NK-92 (cell line): ENCODE measurements around the gene EFNB2.

ENCODE experiments used
- DNase-seq: peaks from one replicate; lab custom pipeline; 2025; ENCODE audit not compliant: unreplicated experiment; lab: John Stamatoyannopoulos, UW

Gene EFNB2

GRCh38 chr13:106535552-106536243 lies at the start of gene EFNB2:
Gene EFNB2 (minus strand): TSS chr13:106535662. CDS start chr13:106534964, 698 bp downstream.
- peak; percentile 6 for DNase-seq

- no peak for DNase-seq
These were observed 45.8 kb upstream of the EFNB2 start for GRCh38 chr13:106581225-106581624.

- DNase-seq = no peak
These were observed 40.4 kb upstream of the EFNB2 start for GRCh38 chr13:106575896-106576295.

DNA sequence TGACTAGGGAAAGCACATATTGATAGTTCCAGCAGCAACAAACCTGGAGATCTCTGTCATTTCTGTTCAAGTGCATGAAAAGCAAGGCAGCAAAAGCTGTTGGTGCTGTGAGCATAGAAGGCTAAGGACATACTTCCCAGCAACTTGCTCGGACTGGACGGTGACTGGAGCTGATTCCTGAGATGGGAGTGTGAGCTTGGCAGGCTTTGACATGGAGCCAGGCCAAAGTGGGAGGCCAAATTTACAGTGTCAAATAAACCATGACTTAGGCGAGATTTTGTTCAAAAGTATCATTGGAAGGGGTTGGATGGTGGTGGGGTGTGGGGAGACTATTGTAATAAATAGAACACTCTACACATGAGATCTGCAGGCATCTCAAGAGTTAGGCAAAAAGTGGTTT lies 38.4 kb upstream of the EFNB2 start:
- no peak for DNase-seq

GRCh38 chr13:106573284-106573846 lies 37.9 kb upstream of the EFNB2 start:
- DNase-seq = no peak

DNA sequence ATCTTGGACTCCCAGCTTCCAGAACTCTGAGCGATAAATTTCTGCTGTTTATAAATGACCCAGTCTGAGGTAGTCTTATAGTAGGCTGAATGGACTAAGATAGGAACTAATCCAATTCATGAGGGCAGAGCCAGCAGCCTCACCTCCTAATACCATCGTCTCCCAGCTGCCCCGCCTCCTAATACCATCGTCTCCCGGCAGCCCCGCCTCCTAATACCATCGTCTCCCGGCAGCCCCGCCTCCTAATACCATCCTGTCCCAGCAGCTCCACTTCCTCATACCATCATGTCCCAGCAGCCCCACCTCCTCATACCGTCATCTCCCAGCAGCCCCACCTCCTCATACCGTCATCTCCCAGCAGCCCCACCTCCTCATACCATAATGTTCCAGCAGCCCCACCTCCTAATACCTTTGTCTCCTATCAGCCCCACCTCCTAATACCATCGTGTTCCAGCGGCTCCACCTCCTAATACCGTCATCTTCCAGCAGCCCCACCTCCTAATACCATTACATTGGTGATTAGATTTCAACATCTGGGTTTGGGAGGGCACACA lies 34.9 kb upstream of the EFNB2 start:
- no peak for DNase-seq

- no peak for DNase-seq
These were observed 34.0 kb upstream of the EFNB2 start for GRCh38 chr13:106569233-106570095.

DNA sequence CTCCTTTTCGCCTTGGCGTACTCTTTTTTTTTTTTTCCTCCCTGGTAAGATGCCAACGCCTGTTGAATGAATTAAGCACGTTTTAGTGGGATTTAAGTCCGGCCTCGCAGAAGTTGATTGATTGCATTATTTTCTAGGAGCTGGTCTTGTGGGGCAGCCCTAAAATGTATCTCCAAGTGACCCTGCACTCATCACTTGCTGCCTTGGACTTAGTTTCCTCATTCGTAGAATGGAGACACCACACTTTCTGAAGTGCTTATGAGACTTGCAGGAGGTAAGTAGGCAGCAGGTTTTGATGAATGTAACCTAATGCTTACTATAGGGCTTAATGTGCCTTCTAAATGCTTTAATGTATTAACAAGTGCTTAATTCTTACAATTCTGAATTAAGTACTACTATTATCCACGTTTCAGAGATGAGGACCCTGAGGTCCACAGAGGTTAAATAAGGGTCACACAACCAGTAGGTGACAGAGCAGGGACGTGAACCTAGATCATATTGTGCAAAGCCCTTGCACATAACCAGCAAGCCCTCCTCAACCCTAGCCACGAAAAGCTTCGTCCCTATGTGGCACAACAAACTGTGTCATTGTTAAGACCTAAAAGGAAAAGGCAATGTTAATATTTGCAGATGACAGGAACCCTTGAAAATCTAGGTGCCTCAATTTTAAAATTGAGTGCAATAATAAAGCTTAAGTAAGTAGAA lies 33.0 kb upstream of the EFNB2 start:
- DNase-seq = no peak

- DNase-seq = peak; percentile 77
These were observed 32.2 kb upstream of the EFNB2 start, which contains the start of gene ARGLU1 for GRCh38 chr13:106567474-106568298. Gene ARGLU1 (minus strand): TSS chr13:106568137. CDS start chr13:106567919, 218 bp downstream.

DNA sequence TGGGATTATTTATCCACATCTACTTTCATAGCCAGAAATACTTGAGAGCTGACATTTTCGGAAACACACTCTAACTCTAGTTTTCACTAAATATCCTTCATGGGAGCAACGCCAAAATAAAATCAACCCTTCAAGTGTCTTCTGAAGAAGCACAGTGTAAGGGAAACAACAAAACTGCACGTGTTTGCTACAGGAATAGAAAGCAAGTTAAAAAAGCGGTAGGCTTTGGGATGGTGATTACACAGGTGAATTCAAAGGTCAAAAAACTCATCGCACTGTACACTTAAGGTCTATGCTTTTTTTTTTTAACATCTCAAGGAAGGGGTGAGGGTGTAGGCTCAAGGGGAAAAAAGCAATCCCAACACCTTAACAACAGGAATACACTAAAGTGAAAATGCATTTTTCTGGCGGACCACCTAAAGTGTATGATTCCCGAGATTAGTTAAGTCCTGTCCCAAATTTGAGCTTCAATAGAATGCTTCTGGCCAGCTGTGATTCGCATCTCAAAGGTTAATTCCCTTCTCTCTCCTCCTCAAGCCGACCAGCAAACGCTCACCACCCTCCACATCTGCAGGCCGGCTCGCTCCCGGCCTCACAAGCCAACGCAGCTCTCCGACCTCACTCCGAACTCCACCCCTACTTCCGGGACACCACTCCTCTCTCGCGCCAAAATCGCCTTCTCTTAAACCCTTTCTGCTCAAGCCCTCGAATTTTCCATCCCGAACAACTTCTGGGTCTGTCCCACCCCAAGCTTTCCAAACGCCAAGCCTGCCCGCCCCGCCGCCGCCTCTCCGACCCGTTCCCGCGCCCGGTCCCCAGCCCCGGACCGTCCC lies 31.4 kb upstream of the EFNB2 start:
- DNase-seq = no peak

DNA sequence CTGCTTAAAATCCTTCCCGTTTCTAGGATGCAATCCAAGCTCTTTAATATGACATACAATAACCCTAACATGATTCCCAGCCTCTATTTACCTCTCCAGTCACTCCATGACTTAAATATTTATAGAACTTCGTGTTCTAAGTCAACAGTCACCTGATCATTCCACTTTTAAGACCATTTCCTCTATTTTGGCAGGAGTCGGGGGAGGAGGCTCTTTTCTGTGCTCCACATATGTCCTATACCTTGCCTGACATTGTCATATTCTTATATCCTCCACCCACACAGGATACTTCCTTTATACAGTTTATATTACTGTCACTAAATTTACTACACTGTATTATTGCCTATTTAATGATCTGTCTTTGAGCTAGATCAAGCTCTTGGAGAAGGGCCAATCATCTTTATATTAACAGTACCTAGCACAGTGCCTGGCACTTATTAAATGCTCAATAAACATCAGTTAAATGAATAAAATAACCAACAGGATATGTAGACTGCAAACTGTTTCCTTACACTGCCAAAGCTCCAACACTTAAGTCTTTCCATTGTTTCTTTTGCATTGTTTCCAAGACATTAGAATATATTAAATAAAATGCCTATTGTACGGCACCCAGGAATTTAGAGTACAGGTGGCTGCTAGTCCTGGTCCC lies 29.8 kb upstream of the EFNB2 start:
- no peak for DNase-seq

- no peak for DNase-seq
These were observed 26.8 kb upstream of the EFNB2 start for GRCh38 chr13:106562301-106562700.

- no peak for DNase-seq
These were observed 26.2 kb upstream of the EFNB2 start for GRCh38 chr13:106561551-106562170.

- no peak for DNase-seq
These were observed 25.4 kb upstream of the EFNB2 start for GRCh38 chr13:106560821-106561220.

DNA sequence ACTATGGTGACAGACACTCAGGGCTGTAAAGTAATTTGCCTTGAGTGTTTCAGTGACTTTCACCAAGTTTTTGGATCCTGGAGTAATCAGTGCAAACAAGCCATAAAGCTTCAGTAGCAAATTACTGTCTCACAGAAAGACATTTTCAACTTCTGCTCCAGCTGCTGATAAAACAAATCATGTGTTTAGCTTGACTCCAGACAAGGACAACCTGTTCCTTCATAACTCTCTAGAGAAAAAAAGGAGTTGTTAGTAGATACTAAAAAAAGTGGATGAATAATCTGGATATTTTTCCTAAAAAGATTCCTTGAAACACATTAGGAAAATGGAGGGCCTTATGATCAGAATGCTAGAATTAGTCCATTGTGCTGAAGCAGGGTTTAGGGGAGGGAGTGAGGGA lies 23.1 kb upstream of the EFNB2 start:
- no peak for DNase-seq

- no peak for DNase-seq
These were observed 20.3 kb upstream of the EFNB2 start for GRCh38 chr13:106555631-106556328.

DNA sequence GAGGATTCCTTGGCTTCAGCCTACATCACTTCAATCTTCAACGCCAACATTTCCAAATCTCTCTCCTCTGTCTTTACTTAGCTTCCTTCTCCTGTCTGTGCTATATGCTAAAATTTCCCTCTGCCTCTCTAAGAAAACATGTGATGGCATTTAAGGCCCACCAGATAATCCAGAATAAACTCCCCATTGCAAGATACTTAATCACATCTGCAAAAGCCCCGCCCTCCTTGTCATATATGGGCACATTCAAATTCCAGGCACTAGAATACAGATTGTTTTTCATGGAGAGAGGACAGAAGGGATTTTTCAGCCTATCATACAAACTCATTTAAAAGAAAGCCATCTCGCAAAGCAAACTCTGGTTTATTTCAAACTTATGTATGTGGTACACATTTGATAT lies 16.3 kb upstream of the EFNB2 start:
- DNase-seq = no peak

GRCh38 chr13:106551350-106551749 lies 15.9 kb upstream of the EFNB2 start:
- no peak for DNase-seq
